GM12891 (cell line): ENCODE results near the gene SORT1.

Experiments used
- DNase-seq: peaks from one replicate; pipeline ENCODE4 v3.0.0; 2011; ENCODE audit warnings: low spot score; ENCODE audit not compliant: insufficient read length
- FAIRE-seq: peaks from 2 replicates; lab custom pipeline; 2011; peaks lifted over from hg19 to GRCh38; lab: Jason Lieb, UNC
- PAX5 ChIP-seq: IDR thresholded peaks from 2 replicates; pipeline ENCODE4 v1.6.1; 2011; ENCODE audit warnings: low read length, moderate library complexity, mild to moderate bottlenecking; ENCODE audit not compliant: insufficient read depth, severe bottlenecking
- POLR2A ChIP-seq: IDR thresholded peaks from 2 replicates; pipeline ENCODE4 v1.6.1; 2011; ENCODE audit warnings: low read depth, low read length, control low read depth
- POLR2AphosphoS5 ChIP-seq: IDR thresholded peaks from 2 replicates; pipeline ENCODE4 v1.6.1; 2011; ENCODE audit warnings: low read depth, low read length, control low read depth
- POU2F2 ChIP-seq: IDR thresholded peaks from 2 replicates; pipeline ENCODE4 v1.6.1; 2011; ENCODE audit warnings: low read depth, mild to moderate bottlenecking, control low read depth, low read length, moderate library complexity
- SPI1 ChIP-seq: IDR thresholded peaks from 2 replicates; pipeline ENCODE4 v1.6.1; 2011; ENCODE audit warnings: low read depth, low read length, control low read depth
- TAF1 ChIP-seq: IDR thresholded peaks from 2 replicates; pipeline ENCODE4 v1.6.1; 2011; ENCODE audit warnings: low read depth, low read length, control low read depth

Gene SORT1

DNA sequence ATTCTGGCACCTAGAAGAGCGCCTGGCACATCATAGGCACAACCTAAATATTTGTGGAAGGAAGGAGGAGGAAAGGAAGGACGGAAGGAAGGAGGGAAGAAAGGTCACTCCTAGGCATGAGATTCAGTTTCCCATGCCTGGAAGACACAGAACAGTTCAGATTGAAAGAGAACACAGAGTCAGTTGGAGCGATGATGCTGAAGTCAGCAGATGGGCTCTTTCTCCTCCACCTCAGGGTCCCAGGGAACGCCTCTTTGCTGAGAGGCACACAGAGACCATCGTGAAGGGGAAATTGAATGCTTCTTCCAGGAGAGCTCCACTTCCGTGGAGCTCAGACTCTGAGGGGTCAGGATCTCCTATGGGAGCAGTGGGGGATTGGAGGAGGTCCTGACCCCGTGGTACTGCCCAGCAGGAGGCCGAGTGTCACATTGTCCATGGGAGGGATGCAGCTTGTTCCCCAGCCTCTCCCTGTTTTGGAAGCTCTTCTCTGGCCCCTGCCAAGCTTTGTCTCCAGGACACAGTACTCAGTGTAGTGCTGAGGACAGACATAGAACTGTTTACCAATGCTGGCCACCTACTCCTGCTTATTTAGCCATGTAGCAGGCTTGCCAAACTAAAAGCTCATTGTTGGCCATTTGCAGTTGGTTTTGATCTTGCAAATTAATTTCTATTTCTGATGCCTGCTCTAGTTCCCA is 93.3 kb downstream of the SORT1 start:
- FAIRE-seq (no peak), DNase-seq (no peak)
- TF ChIP-seq TAF1, result no peak
- no peak for TF ChIP-seq SPI1
- TF ChIP-seq PAX5, result no peak
- TF ChIP-seq POLR2A, result no peak
- no peak for TF ChIP-seq POU2F2
- no peak for TF ChIP-seq POLR2AphosphoS5

DNA sequence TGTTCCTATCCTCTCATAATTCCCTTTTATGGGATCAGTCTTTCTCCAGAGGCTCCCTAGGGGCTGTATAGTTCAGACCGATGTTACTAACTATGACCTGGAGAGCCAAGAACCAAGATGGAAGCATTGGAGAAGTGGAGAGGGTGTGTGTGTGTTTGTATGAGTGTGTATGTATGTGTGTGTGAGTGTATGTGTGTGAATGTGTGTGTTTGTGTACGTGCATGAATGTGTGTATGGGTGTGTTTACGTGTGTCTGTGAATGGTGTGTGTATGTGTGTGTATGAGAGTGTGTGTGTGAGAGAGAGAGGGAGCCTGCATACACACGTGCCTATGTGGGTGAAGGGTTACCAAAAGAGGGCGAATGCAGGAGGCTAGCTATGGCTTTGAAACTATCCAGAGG is 95.8 kb downstream of the SORT1 start:
- DNase-seq (no peak), FAIRE-seq (no peak)
- TF ChIP-seq POLR2A (no peak), POLR2AphosphoS5 (no peak), TAF1 (no peak), PAX5 (no peak), POU2F2 (no peak), SPI1 (no peak)

DNA sequence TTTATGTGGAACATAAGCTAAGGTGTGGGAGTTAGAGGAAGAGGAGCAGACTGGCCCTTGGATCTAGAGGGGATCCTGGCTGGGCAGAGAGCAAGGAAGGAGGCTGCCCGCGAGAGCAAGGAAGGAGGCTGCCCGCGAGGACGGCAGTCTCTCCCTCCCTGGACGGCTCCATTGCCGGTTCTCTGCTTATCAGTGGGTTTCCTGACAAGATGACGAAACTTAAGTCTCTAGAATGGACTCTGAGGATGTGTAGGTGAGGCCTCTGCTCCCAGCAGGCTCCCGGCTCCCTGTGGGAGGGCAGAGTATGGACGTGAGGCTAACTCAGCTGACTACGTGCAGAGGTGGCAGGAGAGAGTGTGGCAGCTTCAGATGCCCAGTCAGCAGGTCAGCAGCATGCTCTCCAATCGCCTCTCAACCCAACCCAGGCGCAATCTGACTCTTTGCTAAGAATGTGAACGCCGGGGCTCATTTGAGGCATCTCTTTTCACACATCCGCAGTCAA is 97.0 kb downstream of the SORT1 start:
- FAIRE-seq, result no peak
- TF ChIP-seq POU2F2 (no peak), POLR2AphosphoS5 (no peak), POLR2A (no peak), PAX5 (no peak), TAF1 (no peak), SPI1 (no peak)
- DNase-seq, result no peak

DNA sequence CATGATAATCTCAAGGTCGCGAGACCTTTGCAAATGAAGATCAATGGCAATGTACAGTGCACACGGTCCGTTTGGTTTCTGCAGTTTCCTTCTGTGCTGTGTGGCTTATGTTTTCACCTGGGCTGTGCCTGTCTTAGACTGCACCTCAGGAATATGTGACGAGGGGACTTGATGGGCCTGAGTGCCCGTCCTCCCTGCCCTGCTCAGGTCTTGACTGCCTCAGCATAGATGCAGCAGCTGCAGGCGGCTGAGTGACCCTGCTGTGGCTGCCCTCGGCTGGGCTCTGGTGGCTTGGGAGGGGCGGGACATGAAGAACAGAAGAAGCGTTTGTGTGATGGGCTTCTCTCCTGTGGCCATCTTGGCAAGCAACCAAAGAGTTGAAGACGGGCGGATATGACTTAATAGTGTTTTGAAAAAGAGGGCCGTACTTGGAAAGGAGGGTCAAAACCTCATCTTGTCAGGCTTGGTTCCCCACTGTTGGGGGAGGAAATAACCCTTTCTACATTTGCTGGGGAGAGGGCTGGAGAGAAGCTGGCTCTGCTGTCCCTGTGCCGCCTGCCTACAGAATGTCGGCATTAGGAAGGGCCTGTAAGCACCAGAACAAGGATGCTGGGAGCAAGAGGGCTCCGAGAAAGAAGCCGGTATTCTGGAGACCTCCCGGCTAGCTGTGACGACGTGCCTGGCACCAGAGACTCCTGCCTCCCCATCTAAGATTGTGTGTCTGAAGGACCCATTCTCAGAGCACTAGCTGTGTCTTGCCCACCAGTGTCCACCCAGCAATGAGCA is 98.0 kb downstream of the SORT1 start:
- FAIRE-seq (no peak), DNase-seq (no peak)
- TF ChIP-seq TAF1 (no peak), POLR2AphosphoS5 (no peak), POU2F2 (no peak), SPI1 (no peak), PAX5 (no peak), POLR2A (no peak)

DNA sequence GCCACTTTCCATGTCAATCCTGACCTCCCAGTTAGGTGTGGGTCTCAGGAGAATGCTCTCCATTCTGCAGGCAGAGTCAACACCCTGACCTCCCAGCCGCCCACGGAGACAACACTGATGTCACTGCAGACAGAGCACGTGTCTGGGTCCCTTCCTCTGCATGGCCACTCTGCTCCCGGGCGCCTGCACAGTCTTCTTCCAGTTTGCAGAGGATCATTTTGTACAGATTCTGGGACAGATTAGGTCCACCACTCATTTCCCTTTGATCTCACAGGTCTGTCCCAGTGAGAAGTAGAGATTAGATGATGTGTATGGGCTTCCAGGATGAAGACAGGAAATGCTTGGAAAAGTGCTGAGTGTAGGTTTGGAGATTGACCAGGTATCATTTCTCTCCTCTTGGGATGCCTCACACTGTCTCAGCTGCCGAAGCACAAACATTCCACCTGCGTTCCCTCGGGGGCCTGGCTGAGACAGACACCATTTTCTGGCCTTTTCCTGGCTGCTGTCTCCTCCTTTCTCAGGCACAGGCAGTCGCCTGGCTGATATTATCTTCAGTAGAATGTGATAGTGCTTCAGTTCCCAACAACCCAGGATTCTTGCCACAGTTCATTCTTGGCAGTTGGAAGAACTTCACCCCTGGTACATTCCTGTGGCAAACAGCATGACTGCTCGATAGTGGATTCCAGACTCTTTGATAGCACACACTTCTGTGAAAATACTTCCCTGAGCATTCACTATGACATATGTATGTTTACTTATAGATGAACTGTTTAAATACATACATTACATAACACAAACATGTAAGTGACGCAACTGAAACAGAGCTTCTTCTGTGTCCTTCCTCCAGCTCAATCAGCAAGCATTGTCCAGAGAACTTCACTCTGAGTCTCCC is 98.8 kb downstream of the SORT1 start:
- DNase-seq, result no peak
- FAIRE-seq, result no peak
- no peak for TF ChIP-seq POU2F2
- TF ChIP-seq SPI1, result no peak
- no peak for TF ChIP-seq PAX5
- TF ChIP-seq POLR2A, result no peak
- TF ChIP-seq POLR2AphosphoS5, result no peak
- no peak for TF ChIP-seq TAF1

DNA sequence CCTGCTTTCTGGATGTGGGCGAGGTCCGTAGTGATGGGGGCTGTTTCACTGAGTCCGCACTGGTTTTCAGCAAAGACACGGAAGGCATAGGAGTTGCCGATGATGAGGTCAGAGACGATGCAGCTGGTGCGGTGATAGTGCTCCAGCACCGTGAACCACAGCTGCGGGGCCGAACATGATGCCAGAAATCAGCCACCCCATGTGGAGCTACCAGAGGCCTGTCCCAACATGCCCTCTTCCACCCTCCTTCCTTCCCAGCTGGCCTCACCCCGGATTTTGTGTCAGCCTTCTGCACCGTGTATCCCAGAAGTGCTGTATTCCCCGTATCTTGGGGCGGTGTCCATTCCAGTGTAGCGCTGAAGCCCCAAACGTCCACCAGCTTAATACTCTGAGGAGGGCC is 100.9 kb downstream of the SORT1 start:
- DNase-seq, result no peak
- FAIRE-seq, result no peak
- TF ChIP-seq POLR2AphosphoS5, result no peak
- no peak for TF ChIP-seq POLR2A
- TF ChIP-seq POU2F2, result no peak
- TF ChIP-seq TAF1, result no peak
- TF ChIP-seq SPI1, result no peak
- no peak for TF ChIP-seq PAX5

DNA sequence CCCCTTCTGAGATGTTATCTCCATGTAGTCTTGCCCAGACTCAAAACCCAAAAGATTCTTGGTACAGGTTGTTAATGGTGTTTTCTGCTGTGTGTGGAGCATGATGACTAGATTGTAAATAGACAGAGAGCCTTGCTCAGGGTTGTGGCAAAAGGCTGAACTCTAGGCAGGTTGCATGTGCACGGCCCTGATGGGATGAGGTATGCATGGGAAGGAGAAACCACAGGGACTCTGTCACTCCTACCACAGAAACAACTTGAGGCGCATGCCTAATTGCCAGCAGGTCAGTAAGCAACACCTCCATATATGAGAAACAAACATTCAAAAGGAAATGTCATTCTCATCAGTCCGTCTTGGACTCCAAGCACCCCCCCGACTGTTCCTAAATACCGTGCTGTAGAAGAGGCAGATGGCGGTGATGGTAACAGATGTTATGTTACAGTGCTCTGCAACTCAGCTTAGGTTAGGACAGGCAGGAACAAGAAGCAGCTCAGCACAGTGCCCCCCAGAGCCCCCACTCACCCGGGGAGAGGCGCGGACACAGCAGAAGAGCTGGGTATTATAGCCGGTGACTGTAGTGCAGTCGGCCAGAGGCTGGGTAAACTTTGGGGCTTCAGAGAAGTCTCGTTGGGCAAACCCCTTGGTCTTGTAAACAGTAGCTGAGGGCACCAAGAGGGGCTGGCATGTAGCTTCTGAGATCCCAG is 101.9 kb downstream of the SORT1 start:
- DNase-seq (no peak), FAIRE-seq (no peak)
- TF ChIP-seq POU2F2 (no peak), SPI1 (no peak)

DNA sequence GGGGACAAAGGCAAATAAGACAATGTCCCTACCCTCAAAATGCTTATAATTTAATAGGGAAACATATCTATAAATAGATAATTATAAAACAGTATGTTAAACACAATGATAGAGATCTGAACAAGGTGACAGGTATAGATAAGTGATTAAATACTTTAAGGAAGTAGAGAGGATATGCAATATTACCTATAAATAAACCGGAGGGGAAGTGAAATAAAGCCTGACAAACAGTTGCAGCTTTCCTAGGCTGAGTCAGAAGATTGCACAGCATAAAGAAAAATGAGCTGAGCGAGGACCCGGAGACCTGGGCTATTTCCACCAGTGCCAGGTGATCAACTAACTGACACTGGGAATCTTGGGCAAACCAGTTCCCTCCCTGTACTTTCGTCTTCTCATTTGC is 103.2 kb downstream of the SORT1 start:
- TF ChIP-seq PAX5 (no peak), POLR2A (no peak), POLR2AphosphoS5 (no peak), SPI1 (no peak), POU2F2 (no peak), TAF1 (no peak)
- DNase-seq (no peak), FAIRE-seq (no peak)

DNA sequence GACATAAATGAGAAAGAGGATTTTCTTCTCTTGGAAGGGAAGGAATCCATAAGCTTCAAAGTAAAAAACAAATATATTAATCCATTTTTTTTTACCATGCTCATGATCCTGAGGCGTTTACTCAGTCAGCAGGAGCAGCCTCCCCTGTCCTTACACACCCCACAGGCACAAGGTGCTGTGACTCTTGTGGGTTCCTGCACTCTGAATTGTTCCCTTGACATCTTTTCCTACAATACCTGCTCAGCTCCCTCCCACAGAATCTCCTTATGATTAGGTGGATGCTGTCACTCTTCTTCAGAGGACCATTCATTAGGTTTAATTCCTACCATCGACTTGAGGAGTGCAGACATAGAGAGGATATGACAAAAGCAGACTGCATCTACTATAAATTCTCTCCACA is 104.7 kb downstream of the SORT1 start:
- FAIRE-seq (no peak), DNase-seq (no peak)
- TF ChIP-seq POLR2A (no peak), TAF1 (no peak), SPI1 (no peak), POU2F2 (no peak), POLR2AphosphoS5 (no peak), PAX5 (no peak)
